Stimulated activated CD8-positive, alpha-beta memory T cell treated with anti-CD3 and anti-CD28 coated beads, Interleukin-2, amount 100 ng/mL, for 1 hour (primary cell): Measurements from ENCODE around the gene EFCAB11.

ENCODE experiments used
- DNase-seq, 2 donors: peaks; one replicate each; pipeline ENCODE4 v3.0.0-alpha.2; 2020; ENCODE audit warnings: low read depth in 2 of 2

The EFCAB11 gene

DNA sequence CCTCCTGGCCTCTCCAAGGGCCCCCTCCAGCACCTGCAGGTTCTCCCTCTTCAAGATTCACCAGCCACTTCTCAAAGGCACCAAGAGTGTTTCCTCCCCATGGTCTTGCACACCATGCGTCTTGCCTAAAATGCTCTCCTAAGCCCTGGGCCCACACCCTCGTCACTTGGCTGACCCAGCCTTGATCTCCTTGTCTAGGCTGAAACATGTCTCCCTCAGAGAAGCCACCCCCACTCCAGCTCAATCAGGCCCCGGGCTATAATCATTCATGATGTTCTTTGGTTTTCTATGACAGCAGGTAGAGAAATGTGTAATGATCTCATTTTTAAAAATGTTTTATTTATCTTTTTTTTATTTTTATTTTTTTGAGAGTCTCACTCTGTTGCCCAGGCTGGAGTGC lies 88.1 kb downstream of the EFCAB11 start:
- no peak for DNase-seq

DNA sequence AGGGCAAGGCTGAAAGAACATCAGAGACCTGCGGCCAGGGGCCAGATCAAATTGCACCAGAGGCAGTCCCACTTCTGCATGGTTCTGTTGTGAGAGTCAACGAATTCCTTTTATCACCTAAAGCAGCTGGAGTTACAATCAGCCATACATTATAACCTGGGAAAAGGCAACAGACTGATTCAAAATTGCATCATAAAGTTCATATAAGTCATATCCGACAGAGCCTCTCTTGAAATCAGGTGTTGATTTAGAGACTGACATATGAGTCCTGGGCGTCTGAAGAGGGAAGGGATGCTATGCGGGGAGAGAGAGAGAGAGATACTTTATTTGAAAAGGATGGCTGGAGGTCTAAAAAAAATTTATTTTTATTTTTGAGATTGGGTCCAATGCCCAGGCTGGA lies 89.4 kb downstream of the EFCAB11 start:
- DNase-seq: no peak

DNA sequence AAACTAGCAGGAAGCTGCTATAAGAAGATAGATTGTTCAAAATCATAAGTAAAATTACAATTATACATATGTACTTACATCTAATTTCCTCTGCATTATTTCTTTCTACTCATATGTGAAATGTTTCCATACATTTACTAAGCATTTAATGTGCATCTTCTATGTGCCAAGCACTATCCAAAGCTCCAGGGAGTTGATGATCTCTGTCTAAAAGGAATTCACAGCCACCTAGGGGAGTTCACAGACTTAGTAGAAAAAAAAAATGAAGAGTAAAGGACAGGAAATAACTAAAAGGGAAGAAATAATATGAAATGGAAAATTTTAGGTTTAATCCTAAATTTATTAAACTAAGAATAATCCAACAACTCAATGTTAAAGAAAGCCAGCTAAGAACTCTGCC lies 91.7 kb downstream of the EFCAB11 start:
- no peak for DNase-seq

DNA sequence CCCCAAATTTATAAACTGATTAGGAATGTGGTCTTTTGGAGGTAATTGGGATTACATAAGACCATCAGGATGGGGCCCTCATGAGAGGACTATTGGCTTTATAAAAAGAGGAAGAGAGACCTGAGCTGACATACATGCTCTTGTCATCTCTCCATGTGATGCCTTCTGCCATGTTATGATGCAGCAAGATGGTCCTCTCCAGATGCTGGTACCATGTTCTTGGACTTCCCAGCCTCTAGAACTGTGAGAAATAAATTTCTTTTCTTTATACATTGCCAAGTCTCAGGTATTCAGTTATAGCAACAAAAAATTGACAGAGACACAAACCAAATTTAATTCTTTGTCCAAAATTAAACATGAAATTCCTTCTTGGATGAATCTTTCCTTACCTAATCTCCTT lies 92.9 kb downstream of the EFCAB11 start:
- no peak for DNase-seq

DNA sequence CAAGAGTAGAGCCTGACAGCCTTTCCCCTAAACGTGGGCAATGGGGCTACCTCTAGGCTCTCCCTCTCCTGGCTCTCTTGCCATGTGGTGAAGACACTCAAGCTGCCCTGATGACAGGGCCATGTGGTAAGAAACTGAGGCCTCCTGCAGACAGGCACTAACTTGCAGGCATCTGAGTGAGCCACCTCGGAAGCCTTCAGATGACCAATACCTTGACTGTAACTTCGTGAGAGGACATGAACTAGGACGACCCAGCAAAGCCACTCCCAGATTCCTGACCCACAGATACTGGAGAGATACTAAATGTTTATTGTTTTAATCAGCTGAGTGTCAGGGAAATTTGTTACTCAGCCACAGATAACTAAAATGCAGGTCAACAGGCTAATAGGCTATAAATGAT lies 96.4 kb downstream of the EFCAB11 start:
- no peak for DNase-seq

DNA sequence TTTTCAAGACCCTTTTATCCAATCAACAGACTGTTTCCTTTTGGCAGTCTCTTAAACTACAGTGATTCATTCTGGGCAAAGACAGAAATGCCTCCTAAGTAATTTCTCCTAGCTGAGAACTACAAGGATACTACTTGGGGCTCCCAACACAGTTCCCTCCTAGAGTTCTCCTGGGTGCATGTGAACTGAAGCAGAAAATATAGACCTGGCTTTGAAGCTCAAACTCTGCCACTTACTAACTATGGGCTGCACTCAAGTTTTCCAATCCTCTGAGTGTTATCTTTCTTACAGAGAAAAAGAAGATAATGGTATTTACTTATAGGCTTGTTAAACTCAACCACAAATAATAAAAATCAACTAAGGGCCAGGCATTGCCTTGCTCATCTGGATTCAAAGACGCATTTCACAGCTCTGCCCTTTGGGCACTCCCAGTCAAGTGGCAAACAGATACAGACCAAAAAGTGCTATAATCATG lies 97.6 kb downstream of the EFCAB11 start:
- no peak for DNase-seq

DNA sequence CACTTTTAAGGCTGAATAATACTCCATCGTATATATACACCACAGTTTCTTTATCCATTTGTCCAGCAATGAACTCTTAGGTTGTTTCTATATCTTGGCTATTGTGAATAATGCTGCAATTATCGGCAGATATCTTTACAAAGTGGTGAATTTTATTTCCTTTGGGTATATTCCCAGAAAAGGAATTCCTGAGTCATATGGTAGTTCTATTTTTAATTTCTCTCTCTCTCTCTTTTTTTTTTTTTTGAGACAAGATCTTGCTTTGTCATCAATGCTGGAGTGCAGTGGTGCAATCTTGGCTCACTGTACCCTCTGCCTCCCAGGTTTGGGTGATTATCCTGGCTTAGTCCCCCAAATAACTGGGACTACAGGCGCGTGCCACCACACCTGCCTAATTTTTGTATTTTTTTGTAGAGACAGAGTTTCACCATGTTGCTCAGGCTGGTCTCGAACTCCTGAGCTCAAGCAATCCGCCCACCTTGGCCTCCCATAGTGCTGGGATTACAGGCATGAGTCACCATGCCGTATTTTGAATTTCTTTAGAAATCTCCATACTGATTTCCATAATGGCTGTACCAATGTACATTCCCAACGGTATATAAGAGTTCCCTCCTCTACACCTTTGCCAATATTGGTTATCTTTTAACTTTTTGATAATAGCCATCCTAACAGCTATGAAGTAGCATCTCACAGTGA lies 98.4 kb downstream of the EFCAB11 start:
- no peak for DNase-seq

DNA sequence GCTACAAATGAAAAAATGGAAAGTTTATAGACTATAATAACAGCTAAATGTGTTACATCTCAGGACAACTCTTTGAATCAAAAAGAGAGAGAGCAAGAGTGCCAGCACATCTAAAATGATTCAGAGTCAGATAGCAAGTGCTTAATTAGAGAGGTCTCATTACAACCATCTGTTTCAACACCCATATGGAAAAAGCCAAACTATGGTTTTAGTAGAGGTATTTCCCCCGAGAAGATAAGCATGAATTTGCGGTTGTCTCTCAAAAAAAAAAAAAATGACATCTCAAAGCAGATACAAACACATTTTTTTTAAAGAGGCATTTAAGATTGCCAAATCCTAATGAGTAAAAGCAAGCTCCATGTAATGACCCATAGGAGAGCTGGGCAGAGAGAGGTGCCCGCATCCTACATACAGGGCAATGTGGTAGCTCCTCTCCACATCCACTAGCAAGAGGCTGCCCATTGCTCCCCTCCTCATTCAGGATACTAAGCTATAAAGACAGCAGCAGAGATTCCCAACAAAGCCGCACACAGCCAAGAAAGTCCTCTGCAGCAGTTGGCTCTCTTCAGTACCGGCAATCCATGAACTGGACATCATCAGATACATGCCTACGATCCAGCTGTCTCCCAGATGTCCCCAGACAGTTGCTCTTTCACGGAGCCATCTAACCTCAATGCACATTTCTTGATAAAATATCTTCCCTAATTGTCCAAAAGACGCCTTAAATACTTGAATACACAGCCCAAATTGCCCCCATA lies 100.4 kb downstream of the EFCAB11 start:
- no peak for DNase-seq

DNA sequence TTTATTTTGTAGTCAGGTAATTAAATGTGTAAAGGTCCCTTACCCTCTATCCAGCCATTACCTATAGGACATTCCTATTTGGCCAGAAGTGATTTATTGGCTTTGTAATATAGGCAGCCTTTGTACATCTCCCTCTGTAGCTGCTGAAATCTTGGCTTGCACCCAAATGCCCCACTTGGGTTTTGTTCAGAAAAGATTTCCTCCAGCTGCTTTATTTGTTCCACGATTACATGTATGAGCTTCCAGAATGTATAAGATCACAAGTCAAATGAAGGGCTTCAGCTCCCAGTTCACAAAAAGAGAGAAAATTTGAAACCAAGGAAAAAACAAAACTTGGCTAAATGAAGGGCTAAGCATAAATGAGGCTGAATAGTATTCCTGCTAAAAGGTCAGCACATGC lies 103.4 kb downstream of the EFCAB11 start:
- DNase-seq: no peak

DNA sequence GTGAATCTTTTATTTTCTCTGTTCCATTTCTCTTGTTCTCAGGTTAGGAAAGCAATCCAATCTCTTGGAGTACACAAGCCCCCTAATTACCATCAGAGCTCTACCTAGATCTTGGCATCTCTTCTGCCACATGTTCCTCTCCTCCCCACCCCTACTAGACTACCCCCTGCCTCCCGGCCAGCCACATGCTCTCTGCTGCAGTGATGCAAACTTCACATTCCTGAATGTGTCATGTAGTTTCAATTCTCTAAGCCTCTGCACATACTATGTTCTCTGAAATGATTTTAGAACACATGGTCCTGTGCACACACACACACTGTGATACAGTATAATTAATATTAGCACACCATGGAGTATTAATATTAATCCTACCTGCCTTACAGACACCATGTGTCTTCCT lies 104.6 kb downstream of the EFCAB11 start:
- no peak for DNase-seq

DNA sequence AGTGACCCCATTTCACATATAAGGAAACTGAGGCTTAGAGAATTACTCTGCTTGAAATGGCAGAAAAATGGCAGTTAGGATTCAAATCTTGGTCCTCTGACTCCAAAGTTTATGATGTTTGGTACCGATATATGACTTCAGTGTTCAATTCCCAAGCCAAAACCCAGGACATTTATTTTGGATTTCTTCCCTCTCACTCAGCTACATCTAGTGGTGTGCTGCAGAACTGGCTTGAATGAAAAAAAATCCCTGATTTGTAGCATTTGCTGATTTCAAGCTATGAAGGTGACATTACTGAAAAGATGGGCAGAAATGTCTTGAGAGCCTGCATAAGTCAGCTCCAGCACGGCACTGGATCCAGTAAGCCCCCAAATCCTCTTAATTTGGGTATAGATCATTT lies 106.4 kb downstream of the EFCAB11 start:
- no peak for DNase-seq

DNA sequence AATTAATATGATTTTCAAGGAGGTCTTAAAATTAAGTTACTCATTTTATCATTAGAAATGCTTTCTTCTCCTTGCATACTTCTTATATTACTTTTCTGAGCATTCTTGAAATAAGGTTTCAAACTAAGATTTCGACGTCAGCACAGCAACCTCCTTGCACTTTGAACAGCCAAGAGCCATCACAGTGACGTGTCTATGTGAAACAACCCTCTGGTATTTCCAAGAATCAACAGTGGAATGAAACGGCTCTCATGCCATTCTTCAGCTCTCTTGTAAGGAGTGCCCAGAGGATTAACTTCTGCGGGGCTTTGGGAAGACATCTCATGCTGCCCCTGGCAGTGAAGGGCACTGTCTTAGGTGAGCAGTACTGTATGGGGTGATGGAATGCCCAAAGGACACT lies 109.2 kb downstream of the EFCAB11 start:
- DNase-seq: no peak

DNA sequence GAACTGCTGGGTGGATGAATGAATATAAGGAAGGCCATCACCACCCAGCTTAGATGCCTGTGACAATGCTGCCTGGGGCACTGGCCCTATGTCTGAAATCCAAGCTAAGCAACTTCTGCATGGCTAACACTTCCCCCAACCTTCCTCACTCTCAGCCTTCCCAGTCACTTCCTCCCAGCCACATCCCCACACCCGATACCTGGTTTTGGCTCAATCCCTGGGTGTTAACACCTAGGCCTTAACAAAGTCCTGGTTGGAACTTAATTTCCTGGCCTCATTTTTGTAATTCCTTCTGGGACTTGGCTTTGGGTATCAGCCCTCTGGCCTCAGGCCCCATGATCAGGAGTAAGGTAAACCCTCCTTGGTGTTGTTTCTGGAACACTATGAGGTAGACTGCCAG lies 110.0 kb downstream of the EFCAB11 start:
- no peak for DNase-seq

DNA sequence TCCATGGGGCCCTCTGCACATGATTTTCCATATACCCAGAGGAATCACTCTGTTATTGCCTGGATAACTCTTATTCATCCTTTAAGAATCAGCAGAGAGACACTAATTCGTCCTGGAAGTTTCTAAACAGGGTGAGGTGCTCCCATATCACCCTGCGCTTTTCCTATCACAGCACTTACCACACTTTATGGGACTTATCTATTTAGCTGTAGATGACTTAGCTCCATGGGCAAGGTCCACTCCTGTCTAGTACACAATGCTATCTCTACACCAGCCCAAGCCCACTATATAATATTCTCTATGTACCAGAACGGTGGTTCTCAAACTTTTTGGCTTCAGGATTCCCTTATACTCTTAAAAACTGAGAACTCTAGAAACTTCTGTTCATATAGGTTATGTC lies 111.7 kb downstream of the EFCAB11 start:
- no peak for DNase-seq

DNA sequence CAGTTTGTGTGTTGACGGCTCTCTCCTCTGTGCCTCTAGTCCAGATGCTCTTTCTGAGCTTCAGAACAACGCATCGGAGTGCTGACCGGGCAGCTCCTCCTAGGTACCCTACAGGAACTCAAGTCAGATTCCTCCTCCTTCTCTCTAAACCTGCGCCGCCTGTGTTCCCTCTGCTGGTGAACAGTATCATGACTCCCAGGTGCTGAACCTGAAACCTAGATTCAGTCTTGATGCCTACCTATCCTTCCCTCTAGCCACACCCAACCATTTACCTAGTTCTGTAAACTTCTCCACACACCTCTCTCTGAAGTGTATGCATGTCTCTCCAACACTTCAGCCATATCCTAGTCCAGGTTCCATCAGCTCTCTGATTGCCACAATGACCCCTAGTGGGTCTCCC lies 112.7 kb downstream of the EFCAB11 start:
- no peak for DNase-seq

DNA sequence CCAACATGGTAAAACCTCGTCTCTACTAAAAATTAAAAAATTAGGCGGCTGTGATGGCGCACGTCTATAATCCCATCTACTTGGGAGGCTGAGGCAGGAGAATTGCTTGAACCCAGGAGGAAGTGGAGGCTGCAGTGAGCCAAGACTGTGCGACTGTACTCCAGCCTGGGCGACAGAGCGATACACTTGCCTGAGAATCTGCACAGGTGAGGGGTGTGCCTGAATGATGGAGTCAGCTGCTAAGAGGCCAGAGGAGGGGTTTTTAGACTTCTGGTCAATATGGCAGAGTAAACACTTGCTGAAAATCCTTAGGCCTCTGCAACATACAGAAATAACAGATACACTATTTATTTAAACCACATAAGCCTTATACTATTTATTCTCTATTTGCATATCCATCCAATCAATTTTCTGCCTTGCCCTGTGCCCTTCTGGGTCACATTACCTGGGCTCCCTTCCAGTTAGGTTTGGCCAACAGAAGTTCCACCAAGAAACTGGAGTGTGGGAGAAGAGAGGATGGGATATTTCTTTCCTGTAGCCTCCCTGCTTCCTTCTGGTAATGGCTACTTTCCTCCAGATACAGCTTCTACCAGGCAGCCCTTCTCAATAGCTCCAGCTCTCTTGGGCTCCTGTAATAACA lies 117.6 kb downstream of the EFCAB11 start:
- DNase-seq: no peak

DNA sequence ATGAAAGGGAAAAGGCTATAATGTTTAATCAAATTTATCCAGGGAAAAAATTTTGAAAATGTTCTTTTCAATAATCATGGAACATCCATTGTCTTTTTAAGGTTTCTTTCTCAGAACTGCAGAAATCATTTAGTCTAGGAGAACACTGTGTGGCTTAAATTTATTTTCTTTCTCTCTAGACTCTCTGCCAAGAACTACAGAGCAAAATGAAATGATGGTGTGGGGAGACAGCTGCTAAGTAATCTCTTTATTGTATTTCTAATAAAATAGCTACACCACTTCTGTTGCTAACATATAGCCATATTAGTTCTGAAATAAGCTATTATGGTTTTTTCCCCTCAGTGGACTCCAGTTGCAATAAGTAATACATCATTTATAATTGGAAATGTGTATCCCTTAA lies 120.9 kb downstream of the EFCAB11 start:
- no peak for DNase-seq

DNA sequence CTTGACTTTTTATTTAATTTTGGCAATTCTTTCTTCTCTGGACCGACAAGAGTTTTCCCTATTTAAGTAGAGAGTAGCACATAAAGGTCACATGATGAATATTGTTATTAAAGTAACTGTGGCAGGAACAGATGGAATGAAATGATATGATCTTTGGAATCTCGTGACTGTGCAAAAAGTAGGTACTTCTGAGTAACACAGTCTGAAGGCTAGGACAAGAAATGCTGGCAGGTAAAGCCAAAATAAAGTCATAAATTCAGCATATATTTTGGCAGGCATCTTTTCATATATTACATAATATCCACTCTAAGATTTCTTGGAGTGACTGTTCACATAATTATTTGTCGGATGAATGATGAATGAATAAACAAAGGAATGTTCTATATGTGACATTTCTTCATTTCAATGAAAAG lies 121.4 kb downstream of the EFCAB11 start:
- no peak for DNase-seq

DNA sequence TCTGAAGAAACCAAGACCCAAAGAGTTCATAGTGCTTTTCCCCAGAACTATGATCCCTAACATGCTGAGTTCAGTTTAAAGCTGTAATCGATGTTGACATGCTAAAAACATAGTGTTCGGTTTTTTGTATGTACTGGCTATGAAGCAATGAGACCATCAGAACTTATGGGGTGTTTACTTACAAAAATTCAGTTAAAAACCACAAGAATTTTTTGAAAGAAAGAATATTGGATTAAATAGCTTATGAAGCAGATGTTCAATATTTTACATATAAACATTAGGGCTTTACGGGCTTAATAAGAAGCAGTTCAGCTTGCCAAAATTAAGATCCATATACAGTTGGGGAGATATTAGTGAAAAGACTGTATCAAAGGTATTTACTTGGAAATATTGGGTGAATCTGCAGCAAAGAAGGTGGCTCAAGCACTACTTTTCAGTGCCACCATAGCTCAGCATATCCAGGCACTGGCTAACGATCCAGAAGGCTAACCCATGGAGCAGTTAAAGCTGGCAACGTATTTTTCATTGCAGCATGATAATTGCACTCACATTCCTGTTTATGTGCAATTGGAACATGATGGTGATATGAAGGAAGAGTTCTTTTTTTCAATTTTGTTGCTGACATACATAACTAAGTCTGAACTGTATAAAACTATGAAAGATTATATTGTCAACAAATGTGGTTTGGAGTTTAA lies 125.9 kb downstream of the EFCAB11 start:
- no peak for DNase-seq

DNA sequence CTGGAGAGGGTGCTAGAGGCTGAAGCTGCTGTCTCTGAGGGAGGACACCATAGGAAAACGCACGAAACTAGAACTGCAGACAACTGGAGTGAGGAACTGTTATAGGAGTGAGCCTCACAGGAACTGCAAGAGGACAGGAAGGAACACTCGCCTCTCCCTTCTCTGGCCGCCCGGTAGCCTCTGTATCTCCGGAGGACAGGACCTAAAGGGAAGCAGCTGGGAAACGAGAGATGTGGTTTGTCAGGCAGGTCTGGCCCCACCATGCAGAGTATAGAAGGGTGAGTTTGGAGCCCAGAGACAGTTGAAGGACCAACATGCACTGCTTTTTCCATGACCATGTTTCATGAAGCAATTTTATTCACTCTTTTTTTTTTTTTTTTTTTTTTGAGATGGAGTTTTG lies 127.3 kb downstream of the EFCAB11 start:
- no peak for DNase-seq

DNA sequence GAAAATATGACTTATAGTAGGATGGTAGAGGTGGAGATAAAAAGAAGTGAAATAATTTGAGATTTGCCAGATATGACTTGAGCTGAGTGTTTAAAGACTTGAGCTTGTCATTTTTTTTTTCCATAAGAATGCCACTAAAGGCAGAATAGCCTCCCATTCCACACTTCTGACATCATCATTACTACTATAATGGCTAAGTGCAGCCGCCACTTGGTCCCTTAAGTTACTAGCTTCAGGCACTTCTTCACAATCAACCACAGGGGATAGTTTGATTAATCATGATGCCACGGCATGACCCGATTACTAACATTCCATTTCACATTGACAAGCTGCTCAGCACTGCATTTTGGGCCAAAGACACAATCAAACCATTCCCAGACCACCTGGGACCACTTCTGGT lies 127.9 kb downstream of the EFCAB11 start:
- DNase-seq: no peak

DNA sequence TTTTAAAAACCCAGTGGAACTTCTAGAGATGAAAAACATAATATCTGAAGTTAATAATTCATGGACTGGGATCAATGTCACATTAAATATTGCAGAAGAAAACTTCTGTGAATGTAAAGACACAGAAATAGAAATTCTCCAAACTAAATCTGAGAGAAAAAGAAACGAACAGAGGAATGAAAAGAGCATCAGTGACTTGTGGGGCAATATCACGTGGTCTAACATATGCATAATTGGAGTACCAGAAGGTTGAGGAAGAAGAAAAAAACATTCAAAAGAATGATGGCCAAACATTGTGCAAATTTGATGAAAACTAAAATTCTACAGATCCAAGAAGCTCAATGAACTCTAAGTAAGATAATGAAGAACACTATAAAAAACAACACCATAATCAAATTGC lies 130.8 kb downstream of the EFCAB11 start:
- DNase-seq: no peak
